HUES48 (cell line): ENCODE results near the gene EWSR1.

ENCODE experiments used
- H3K27ac ChIP-seq: one replicate; pipeline ENCODE4 v1.7.0; 2013; ENCODE audit warnings: low read depth, low read length, inconsistent platforms
- H3K27me3 ChIP-seq: 2 replicates; pipeline ENCODE4 v1.6.1; 2013; ENCODE audit warnings: mild to moderate bottlenecking, low read length; ENCODE audit not compliant: control insufficient read depth, insufficient read depth
- H3K36me3 ChIP-seq: 2 replicates; pipeline ENCODE4 v1.6.1; 2013; ENCODE audit warnings: low read length; ENCODE audit not compliant: control insufficient read depth, insufficient read depth
- H3K4me1 ChIP-seq: 2 replicates; pipeline ENCODE4 v1.6.1; 2013; ENCODE audit warnings: mild to moderate bottlenecking, low read length; ENCODE audit not compliant: control insufficient read depth, insufficient read depth
- H3K4me3 ChIP-seq: 2 replicates; pipeline ENCODE4 v1.5.1; 2013; ENCODE audit warnings: mild to moderate bottlenecking, low read depth, low read length
- H3K9ac ChIP-seq: 2 replicates; pipeline ENCODE4 v1.6.1; 2013; ENCODE audit warnings: mild to moderate bottlenecking, low read depth, low read length, moderate library complexity
- H3K9me3 ChIP-seq: 2 replicates; pipeline ENCODE4 v1.6.1; 2013; ENCODE audit warnings: low read length; ENCODE audit not compliant: control insufficient read depth, insufficient read depth

The EWSR1 gene

GRCh38 chr22:29315286-29316140, 47.4 kb downstream of the EWSR1 start, which contains the start of gene RASL10A:
Gene RASL10A (minus strand): TSS chr22:29315697. CDS start chr22:29315246, 451 bp downstream.
- no peak within 1 kb of the TSS for H3K9ac ChIP-seq
- no peaks in the 10 kb centered on the region for H3K9me3 ChIP-seq
- H3K27ac ChIP-seq: no peak within 1 kb of the TSS
- H3K4me1 ChIP-seq: peaks cover 6% of the 10 kb centered on the region; the same call in 1 of the 2 replicates
- peaks cover 46% of the 10 kb centered on the region for H3K27me3 ChIP-seq
- H3K36me3 ChIP-seq: no peaks in the 10 kb centered on the region
- peak within 1 kb of the TSS; percentile 40; the same call in 1 of the 2 replicates for H3K4me3 ChIP-seq

- Histone ChIP-seq H3K36me3 (no peaks in the 10 kb centered on the region), H3K9ac (no peak overlapping the region), H3K4me1 (no peaks in the 10 kb centered on the region), H3K27me3 (peaks cover 46% of the 10 kb centered on the region), H3K4me3 (no peak overlapping the region; the same call in 1 of the 2 replicates), H3K9me3 (no peaks in the 10 kb centered on the region), H3K27ac (no peak overlapping the region)
Measured at GRCh38 chr22:29316141-29316828, 48.2 kb downstream of the EWSR1 start.

GRCh38 chr22:29317827-29318454, 49.9 kb downstream of the EWSR1 start:
- H3K36me3 ChIP-seq: no peaks in the 10 kb centered on the region
- H3K4me1 ChIP-seq: no peaks in the 10 kb centered on the region
- no peaks in the 10 kb centered on the region for H3K9me3 ChIP-seq
- H3K27ac ChIP-seq: no peak overlapping the region
- H3K9ac ChIP-seq: no peak overlapping the region
- no peak overlapping the region for H3K4me3 ChIP-seq
- peaks cover 44% of the 10 kb centered on the region for H3K27me3 ChIP-seq

GRCh38 chr22:29319072-29319471, 51.0 kb downstream of the EWSR1 start:
- H3K9me3 ChIP-seq: no peaks in the 10 kb centered on the region
- H3K4me3 ChIP-seq: no peak overlapping the region
- peaks cover 33% of the 10 kb centered on the region for H3K27me3 ChIP-seq
- no peak overlapping the region for H3K27ac ChIP-seq
- H3K4me1 ChIP-seq: no peaks in the 10 kb centered on the region
- no peak overlapping the region for H3K9ac ChIP-seq
- no peaks in the 10 kb centered on the region for H3K36me3 ChIP-seq

- H3K27me3 ChIP-seq: peaks cover 19% of the 10 kb centered on the region
- H3K36me3 ChIP-seq: no peaks in the 10 kb centered on the region
- H3K9ac ChIP-seq: no peak overlapping the region
- H3K27ac ChIP-seq: no peak overlapping the region
- H3K9me3 ChIP-seq: no peaks in the 10 kb centered on the region
- no peaks in the 10 kb centered on the region for H3K4me1 ChIP-seq
- no peak overlapping the region for H3K4me3 ChIP-seq
Measured at GRCh38 chr22:29320546-29320945, 52.5 kb downstream of the EWSR1 start.

- Histone ChIP-seq H3K36me3 (peaks cover 10% of the 10 kb centered on the region), H3K4me3 (no peak overlapping the region), H3K27ac (no peak overlapping the region), H3K9me3 (no peaks in the 10 kb centered on the region), H3K9ac (no peak overlapping the region), H3K27me3 (no peaks in the 10 kb centered on the region), H3K4me1 (no peaks in the 10 kb centered on the region)
Measured at GRCh38 chr22:29323641-29324040, 55.6 kb downstream of the EWSR1 start.

GRCh38 chr22:29325356-29325755, 57.3 kb downstream of the EWSR1 start:
- peaks cover 21% of the 10 kb centered on the region for H3K36me3 ChIP-seq
- no peaks in the 10 kb centered on the region for H3K9me3 ChIP-seq
- no peak overlapping the region for H3K4me3 ChIP-seq
- H3K27ac ChIP-seq: no peak overlapping the region
- H3K4me1 ChIP-seq: no peaks in the 10 kb centered on the region
- H3K27me3 ChIP-seq: no peaks in the 10 kb centered on the region
- no peak overlapping the region for H3K9ac ChIP-seq

- no peak overlapping the region for H3K4me3 ChIP-seq
- peaks cover 24% of the 10 kb centered on the region for H3K36me3 ChIP-seq
- no peaks in the 10 kb centered on the region for H3K9me3 ChIP-seq
- no peak overlapping the region for H3K9ac ChIP-seq
- H3K27me3 ChIP-seq: no peaks in the 10 kb centered on the region
- H3K4me1 ChIP-seq: no peaks in the 10 kb centered on the region
- no peak overlapping the region for H3K27ac ChIP-seq
Measured at GRCh38 chr22:29325785-29326315, 57.8 kb downstream of the EWSR1 start.

GRCh38 chr22:29326481-29326880, 58.4 kb downstream of the EWSR1 start:
- Histone ChIP-seq H3K36me3 (peaks cover 31% of the 10 kb centered on the region), H3K27me3 (no peaks in the 10 kb centered on the region), H3K9me3 (no peaks in the 10 kb centered on the region), H3K4me3 (no peak overlapping the region), H3K4me1 (no peaks in the 10 kb centered on the region), H3K27ac (no peak overlapping the region), H3K9ac (no peak overlapping the region)

- H3K4me3 ChIP-seq: no peak overlapping the region
- no peaks in the 10 kb centered on the region for H3K9me3 ChIP-seq
- no peaks in the 10 kb centered on the region for H3K27me3 ChIP-seq
- H3K27ac ChIP-seq: no peak overlapping the region
- H3K4me1 ChIP-seq: no peaks in the 10 kb centered on the region
- no peak overlapping the region for H3K9ac ChIP-seq
- peaks cover 33% of the 10 kb centered on the region for H3K36me3 ChIP-seq
Measured at GRCh38 chr22:29327089-29327764, 59.2 kb downstream of the EWSR1 start.
